Measurements from ENCODE around the gene NDUFAF4.

- no peak for TF ChIP-seq CTCF (IDR thresholded peaks at IDR 0.05)
- no peak for TF ChIP-seq POLR2A (IDR thresholded peaks at IDR 0.05)
Measured at GRCh38 chr6:96844530-96844929, 53.2 kb downstream of the NDUFAF4 start.
